DMS53 (cell line): ENCODE results near the gene TSHZ2.

Source experiments
- DNase-seq: peaks from one replicate; lab custom pipeline; 2025; lab: John Stamatoyannopoulos, UW

The TSHZ2 gene

DNA sequence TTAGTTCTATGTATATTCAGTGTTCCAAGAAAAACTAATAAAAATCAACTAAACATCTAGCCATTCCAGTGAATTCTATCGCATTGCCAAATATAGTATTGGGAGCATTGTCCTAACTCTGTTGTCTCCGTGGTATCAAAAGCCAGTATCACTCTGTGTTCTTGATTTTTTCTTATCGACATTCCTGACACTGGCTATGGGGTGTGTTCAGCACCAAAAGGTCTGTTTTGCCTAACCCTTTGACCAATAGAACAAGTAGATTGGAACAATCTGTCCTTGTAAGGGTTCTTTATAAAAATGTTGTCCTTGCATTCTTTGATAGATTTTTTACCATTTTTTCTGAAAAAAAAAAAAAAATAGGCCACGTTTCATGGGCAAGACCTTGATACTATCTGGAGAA is 161.5 kb downstream of the TSHZ2 start:
- no peak for DNase-seq

DNA sequence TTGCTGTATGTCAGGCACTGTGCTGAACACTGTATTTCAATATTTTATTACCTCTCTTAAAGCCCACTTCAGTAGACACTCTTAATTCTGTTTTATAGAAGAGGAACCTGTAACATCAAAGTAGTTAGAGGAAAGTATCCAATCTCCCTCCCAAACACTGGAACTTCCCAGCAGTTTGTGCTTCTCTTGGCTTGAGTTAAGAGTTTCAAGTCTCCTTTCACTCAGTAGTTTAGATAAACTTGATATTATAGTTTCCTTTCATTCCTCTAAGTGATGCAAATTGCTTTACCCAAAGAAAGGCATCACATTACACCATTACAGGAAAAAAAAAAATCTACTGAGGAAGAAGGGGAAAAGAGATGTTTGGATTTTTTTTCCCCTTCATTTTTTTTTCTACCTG is 164.3 kb downstream of the TSHZ2 start:
- DNase-seq, result no peak

DNA sequence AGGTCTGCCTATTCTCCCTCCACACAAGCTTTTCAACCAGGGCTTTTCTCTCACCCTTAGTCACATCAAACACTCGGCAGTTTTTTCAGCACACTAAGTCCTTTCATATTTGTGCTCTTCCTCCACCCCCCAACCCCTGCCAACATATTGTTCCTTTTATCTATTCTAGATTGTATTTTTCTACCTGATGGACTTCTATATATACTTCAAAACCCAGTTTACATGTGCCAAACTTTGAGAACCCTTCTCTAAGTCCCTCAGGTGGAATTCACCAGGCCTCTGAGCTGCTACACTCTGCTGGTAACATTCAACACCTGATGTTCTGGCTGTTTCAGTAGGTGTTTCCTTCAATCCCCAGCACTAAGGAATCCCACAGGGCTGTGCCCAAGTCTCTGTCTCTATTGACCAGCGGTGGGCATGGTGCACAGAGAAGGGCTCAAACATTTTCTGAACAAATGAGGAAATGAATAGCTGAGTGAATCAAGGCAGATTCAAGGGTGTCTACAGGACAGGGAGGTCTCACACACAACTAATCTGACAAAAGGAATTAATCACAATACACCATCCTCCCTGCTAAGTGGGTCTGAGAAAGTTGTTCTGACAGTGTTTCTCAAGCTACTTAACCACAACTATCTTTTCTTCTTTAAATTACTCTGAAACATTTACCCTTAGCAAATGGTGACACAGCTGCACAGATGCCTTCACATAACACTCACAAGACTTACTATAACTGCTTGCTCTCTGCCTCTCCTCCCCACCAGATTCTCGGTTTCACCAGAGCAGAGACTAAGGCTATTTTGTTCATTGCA is 166.5 kb downstream of the TSHZ2 start:
- DNase-seq, result no peak

DNA sequence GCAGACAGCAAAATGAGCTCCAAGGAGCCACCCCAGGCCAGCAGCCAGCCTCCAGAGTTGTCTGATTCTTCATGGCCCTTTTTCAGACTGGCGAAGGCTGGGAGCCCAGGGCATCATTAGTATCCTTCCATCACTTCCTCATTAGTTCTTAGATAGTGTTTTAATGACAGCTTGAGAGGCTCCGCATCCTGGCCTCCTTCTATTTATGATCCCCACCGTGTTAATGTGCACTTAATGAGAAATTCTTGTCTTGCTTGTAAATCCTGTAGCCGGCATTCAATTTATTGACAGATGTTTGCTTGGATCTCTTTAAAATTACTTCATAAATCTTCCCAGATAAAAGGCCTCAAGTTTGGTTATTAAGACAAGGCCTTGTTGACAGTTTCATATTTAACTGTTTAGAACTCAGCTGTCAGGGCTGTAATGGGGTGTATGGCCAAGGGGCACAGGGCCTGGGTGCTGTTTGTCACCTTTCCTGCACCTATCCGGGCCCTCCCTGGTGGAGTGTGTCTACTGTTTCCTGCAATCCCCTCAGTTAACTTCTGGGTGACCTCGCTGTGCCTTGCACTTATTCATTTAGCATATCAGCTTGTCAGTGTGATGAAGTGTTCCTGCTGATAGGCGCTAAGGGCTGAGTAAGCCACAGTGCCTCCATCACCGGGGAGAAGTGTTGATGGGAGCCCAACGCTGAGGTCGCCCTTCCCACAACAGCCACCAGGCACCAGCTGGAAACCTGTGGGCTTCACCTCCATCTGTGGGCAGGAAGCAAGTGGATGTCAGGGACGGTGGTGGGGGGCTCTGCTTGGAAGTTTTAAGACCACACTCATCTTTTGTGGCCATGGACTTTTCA is 169.3 kb downstream of the TSHZ2 start:
- no peak for DNase-seq

DNA sequence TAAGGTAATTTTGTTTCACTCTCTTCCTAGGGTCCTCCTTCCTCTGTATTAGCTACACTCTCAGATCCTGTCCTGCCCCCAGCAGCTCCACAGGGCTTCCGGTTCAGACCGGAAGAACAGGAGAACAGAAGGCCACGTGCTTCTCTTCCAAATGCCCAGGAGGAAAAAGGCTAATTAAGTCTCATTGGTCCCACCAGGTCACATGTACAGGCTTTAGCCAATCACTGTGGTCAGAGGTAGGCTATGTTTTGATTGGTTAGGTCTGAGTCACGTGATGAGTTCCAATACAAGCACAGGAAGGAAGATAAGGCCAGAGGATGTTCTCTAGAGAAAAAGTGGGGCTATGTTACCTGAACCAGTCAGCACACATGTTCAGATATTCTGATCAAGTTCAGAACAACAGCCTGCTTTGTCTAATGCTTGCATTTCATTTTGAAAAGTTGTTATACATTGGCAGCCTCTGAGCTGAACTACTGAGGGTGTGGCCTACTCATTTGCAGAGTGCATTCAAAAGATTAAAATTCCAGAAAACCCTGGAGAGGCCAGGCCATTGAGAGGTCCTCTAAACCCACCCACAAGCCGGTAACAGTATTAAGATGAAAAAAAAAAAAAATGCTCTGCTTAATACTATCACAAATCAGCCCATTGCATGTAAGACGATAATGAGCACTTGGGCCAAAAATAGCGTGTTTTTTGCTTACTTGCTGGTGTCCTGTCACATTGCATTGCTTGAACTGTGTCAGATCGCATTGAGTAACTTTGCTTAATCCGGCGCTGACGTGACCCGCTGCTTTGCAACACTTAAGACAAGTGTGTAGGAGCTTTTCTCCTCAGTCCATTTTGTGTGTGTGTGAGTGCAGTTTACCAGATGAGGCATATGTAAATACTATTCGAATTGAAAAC is 170.3 kb downstream of the TSHZ2 start:
- no peak for DNase-seq

DNA sequence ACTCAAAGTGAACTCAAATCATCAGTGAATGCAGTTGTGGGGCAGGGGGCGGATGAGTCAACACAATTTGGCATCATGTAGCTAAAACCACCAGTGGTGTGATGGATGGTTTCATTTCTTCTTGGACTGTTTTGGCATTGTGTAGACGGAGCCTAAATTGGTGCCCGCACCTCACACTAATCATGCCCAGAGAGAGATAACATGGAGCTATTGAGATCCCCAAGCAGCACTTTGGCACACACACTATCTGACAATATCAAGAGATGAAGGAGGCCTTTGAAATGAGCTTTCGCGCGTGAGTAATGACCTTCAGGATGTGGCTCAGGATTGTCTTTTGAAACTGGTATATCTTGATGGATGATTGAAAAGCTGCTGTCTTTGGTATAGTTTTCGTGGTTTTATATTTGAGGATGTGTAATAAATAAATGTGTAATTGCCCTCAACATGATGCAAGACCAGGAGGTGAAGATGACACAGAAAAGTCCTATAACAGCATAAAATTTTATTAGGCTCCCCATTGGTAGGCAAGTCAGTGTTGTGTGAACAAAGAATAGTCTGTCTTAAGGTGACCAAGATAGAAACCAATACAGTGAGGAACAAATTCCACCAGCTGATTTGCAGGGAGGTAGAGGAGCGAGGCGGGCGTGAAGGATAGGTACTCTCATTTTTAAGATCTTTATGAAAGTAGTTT is 174.2 kb downstream of the TSHZ2 start:
- no peak for DNase-seq

DNA sequence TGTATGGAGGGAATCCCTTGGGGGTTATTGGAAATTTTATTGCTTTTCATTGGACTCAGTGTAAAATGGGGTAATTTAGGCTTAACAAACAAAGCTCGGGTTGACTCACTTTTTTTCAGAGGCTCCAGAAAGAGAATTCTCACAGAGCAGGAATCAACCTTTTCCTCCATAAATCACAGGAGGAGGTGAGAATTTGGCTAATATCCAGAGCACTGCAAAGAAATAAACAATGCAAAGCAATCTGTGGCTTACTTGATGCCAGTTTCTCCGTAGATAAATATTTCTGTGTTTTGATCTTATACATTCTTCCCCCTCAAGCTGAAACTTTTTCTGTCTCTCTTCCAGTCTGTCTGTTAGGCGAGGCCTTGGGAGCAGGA is 176.6 kb downstream of the TSHZ2 start:
- no peak for DNase-seq

DNA sequence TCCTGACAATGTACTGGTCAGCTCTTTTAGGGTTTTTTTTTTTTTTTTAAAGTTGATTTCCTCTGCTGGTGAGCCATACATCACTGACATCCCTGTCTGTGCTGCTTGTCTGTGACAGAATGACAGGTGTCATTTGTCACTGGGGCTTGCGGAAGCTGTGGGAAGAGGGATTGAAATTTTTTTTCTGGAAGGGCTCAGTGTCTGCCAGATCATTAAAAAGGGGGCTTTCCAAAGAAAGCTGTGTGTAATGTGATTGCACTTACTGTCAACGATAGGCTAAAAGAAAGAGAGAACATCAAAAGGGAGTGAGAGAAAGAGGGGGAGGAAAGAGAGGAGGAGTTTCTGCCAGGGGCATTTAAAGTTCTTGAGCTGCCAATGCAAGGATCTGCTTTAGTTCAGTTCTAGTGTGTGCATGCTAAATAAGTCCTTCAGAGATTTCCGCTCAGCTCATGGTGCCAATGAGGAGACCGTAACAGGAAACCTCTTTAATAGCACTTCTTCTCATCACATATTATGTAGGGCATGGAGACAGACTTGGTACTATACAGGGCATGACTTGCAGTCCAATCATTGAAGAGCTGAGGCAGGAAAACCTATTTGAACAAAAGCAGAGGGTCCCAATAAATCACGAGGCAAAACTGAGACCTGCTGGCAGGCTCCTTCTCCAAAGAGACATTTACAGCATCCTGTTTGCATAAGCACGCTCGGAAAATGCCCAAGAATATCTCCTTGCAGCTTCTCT is 177.2 kb downstream of the TSHZ2 start:
- DNase-seq, result no peak

DNA sequence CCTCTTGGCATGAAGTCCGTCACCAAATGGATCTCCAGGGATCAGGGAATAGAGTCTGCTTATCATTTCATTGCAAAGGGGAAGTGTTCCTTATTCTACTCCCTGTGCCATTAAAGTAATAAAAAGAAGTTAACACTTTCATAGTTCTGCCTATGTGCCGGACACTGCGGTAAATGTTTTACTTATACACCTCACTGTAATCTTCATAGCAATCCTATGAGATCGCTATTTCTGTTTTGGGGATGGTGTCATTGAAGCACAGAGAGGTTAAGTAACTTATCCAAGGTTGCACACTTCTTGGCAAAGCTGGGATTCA is 177.7 kb downstream of the TSHZ2 start:
- DNase-seq, result no peak

DNA sequence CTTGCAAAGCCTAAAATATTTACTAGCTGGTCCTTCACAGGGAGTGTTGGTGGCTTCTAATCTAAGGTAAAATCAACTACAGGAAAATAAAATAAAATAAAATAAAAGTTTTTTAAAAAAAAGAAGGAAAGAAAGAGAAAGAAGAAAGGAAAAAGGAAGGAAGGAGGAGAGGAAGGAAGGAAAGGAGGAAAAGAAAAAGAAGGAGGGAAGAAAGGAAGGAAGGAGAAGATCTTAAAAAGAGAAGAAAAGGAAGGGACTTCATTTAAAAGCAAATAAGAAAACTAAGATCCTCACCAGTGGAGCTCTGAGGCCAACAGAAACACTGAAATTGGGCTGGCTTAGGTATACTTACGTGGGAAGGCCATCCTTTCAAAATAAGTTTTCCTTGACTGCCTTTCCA is 178.4 kb downstream of the TSHZ2 start:
- DNase-seq, result no peak

DNA sequence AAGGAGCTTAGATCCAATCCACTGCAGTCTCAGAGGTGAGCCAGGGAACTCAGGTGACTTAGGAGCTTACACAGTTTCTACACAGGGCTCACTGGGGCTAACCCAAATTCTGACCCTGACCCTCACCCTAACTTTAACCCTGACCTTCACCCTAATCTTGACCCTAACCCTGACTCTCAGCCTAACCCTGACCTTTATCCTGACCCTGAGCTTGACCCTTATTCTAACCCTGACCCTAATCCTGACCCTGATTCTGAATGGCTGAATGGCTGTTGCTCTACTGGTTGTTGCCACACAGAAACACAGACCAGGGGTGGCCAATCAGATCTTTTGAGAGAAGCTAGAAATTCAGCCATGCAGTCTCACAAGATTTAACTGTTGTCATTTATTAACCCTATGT is 180.1 kb downstream of the TSHZ2 start:
- DNase-seq, result no peak

DNA sequence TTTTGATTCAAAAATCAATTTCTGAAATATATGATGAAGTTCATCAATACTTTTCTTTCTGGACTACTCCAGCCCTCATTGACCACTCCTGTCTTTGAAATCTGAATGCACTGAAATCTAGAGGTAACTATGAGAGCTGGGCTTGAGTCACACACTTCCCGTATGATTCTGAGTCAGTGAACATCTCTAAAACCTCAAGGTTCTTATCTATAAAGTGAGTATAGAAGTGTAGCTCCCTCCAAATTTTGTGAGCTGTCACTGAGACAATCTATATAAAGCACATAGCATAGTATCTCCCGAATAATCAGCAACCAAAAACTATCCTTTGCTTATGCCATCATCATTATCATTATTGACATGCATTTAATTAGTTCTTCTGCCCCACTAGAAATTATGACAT is 182.4 kb downstream of the TSHZ2 start:
- no peak for DNase-seq

DNA sequence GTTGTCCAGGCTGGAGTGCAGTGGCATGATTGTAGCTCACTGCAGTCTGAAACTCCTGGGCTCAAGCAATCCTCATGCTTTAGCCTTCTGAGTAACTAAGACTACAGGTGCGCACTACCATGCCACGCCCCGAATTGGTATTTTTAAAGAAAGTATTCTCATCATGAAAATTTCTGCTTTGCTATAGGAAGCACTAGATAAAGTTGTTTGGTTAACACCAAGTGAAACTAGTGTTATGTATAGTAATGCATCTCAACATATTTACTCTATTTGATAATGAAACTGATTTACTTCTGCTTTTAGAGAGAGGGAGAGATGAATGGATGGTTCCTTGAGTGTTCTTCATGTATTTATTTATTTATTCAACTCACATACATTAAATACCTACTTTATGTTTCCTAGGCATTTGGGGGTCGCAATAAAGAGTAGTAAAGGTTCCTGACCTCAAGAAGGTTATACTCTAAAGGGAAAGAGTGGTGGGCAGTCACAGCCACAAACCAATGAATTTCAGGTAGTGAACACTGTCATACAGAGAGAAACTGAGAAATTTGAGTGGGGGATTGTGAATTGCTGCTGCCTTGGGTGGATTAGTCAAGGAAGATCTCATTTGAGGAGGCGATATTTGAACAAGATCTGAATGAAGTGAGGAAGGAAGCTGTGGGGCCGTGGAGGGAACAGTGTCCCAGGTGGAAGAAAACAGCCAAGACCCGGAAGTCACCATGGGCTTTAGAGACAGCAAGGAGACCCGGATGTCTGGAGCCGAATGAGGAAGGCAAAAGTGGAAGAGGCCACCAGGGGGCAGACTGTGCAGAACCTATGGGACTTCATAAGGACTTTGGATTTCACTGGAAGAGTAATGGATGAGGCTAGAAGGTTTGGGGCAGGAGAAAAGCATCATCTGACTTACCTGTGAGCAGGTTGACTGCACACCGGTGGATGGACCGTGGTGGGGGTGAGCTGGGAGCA is 185.6 kb downstream of the TSHZ2 start:
- DNase-seq, result peak; percentile 71

DNA sequence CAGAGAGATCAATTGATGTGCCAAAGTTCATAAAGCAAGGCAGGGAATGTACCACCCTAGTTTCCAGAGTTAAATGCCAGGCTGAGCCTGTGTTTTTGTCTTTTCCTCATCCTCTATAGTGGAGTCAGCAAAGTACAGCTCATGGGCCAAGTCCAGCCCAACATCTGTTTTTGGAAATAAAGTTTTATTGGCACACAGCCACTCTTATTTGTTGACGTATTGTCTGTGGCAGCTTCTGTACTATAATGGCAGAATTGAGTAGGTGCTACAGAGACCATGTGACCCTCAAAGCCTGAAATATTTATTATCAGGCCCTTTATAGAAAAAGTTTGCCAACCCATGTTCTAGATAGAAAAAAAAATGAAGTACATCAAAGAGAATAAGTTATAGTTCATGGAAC is 187.0 kb downstream of the TSHZ2 start:
- no peak for DNase-seq

DNA sequence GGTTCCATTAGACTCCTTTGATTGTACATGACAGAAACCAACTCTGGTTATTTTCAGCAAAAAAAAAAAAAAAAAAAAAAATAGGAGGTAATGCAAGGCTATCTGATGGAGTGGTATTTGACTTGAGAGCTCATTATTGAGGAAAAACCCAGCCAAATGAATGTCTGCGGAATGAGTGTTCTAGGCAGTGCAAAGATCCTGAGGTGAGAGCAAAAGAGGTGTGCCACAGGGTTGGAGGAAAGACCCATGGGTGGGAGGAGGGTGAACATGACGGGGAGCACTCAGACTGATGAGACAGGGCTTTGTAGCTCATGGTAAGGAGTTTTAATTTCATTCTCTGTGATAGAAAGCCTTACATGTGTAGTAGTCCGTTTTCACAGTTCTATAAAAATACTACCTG is 188.9 kb downstream of the TSHZ2 start:
- no peak for DNase-seq

DNA sequence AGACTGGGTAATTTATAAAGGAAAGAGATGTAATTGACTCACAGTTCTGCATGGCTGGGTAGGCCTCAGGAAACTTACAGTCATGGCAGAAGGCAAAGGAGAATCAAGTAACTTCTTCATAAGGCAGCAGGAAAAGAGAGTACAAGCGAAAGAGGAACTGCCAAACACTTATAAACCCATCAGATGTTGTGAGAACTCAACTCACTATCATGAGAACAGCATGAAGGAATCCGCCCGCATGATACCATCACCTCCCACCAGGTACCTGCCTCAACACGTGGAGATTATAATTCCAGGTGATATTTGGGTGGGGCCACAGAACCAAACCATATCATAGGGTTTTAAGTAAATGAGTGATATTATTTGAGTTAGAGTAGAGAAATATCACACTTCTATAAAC is 189.3 kb downstream of the TSHZ2 start:
- DNase-seq, result no peak

DNA sequence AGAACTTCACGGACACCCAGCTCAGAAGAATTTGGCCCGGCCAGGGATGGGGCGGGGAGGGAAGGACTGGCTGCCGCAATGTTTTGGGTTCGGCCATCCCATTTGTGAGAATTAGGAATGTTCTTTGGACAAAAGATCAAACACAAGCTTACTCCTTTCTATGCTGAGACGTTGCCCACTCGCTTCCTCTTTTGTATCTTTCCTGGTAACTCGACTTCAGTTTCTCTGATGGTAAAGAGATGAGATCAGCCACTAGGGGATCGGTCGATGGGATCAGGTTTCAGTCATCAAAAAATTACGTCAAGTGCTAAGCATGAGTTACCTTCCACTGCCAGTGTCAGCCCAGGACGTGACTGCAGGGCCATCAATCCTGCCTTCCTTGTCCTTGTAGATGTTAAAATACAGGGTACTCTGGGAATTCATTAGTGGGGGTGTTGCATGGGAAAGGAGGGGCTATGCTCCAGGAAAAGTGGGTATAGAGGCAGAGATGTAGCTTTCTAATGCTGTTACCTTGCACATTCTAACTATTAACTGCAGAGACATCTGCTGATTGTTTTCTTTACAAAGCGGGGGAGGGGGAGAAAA is 190.2 kb downstream of the TSHZ2 start:
- peak; percentile 36 for DNase-seq

DNA sequence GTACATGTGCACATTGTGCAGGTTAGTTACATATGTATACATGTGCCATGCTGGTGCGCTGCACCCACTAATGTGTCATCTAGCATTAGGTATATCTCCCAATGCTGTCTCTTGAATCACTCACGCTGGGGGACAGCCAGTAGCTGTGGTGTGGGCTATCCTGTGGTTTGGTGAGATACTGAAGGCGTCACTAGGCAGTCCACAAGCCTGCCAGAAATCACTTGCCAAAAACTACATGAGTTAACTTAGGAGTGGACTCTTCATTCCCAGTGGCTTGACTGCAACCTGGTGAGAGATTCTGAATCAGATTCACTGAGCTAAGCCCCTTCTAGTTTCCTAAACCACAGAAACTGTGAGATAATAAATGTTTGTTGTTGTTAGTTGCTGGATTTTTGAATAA is 191.3 kb downstream of the TSHZ2 start:
- no peak for DNase-seq

DNA sequence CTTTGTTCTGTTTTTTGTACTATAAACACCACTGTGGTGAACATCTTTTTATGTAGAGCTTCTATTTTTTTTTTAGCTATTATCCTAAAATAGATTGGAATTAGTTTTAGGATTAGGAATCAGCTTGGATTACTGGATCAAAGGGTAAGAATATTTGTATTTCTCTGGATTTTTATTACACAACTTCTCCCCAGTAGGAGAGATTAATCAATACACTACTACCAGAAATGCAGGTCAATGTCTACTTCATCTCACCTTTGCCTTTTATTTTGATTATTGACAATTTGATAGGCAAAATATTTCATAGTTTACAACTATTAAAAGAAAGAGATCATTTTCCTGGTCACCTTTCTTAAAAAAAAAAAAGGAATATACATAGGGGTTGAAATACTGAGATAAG is 191.9 kb downstream of the TSHZ2 start:
- no peak for DNase-seq

DNA sequence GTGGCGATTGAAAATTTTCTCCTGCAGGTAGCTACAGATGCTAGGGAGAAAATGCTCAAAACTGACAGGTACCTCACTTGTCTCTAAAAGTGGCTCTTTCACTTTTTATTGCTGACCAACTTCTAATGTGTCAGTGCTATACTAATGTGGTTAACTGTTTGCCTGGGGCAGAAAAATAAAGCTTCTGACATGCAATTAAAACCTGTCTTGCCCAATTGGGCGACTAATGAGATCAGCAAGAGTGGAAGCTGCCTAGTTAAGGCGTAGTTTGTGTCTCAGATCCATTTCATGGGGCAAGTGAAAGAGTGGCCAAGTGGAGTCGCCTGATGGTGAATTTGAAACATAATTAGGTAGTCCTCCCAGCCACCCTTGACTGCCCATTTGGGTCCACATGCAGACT is 193.3 kb downstream of the TSHZ2 start:
- DNase-seq, result no peak
